GF-D8 (cell line): ENCODE results near the gene PSD4.

ENCODE experiments used
- DNase-seq: peaks from one replicate; lab custom pipeline; 2025; lab: John Stamatoyannopoulos, UW

PSD4 gene

GRCh38 chr2:113142290-113142689 lies 31.5 kb upstream of the PSD4 start:
- no peak for DNase-seq

- DNase-seq: no peak
These were observed 29.5 kb upstream of the PSD4 start for GRCh38 chr2:113144259-113144658.

- no peak for DNase-seq
These were observed 24.9 kb upstream of the PSD4 start for GRCh38 chr2:113148606-113149552.

GRCh38 chr2:113149553-113150257 lies 24.1 kb upstream of the PSD4 start:
- no peak for DNase-seq

- no peak for DNase-seq
These were observed 23.5 kb upstream of the PSD4 start for GRCh38 chr2:113150258-113150601.

- no peak for DNase-seq
These were observed 18.4 kb upstream of the PSD4 start for GRCh38 chr2:113155331-113155730.

- no peak for DNase-seq
These were observed 17.3 kb upstream of the PSD4 start for GRCh38 chr2:113156278-113157117.

- DNase-seq: no peak
These were observed 16.5 kb upstream of the PSD4 start for GRCh38 chr2:113157118-113157896.

GRCh38 chr2:113157897-113158753 lies 15.6 kb upstream of the PSD4 start:
- DNase-seq: no peak

GRCh38 chr2:113158884-113159553 lies 14.8 kb upstream of the PSD4 start:
- no peak for DNase-seq

- no peak for DNase-seq
These were observed 13.5 kb upstream of the PSD4 start for GRCh38 chr2:113160248-113160647.

- no peak for DNase-seq
These were observed 12.8 kb upstream of the PSD4 start for GRCh38 chr2:113160962-113161361.

- no peak for DNase-seq
These were observed 11.6 kb upstream of the PSD4 start for GRCh38 chr2:113162173-113162572.

GRCh38 chr2:113162869-113163268 lies 10.9 kb upstream of the PSD4 start:
- no peak for DNase-seq

- no peak for DNase-seq
These were observed 9.4 kb upstream of the PSD4 start for GRCh38 chr2:113164215-113164929.

- no peak for DNase-seq
These were observed 8.7 kb upstream of the PSD4 start for GRCh38 chr2:113164930-113165585.

GRCh38 chr2:113166187-113166645 lies 7.6 kb upstream of the PSD4 start:
- no peak for DNase-seq

- DNase-seq: no peak
These were observed 6.4 kb upstream of the PSD4 start for GRCh38 chr2:113167115-113167932.
